MCF 10A (cell line): ENCODE results near the gene OR52E5. TPM values are rescaled to one million over a fixed set of nuclear protein-coding genes. Genes with fewer than 3 reads are reported as not detected.

Experiments
- BruUV-seq: library from RNA; stranded (reverse); fragments of 400-500 nt; replicated peaks from 2 replicates; lab custom pipeline; 2021; lab: Mats Ljungman, UMichigan
- CTCF ChIA-PET: fragments of 300-600 bp; sonication (Branson Sonifier 250); formaldehyde crosslinking; extraction: SDS; loops from one replicate; lab custom pipeline; 2021; ENCODE audit warnings: antibody characterized with exemption, inconsistent platforms; lab: Yijun Ruan, JAX
- POLR2A ChIA-PET: fragments of 300-600, 350-650 bp; sonication (Branson Sonifier 250); formaldehyde crosslinking; extraction: SDS; loops from one replicate; lab custom pipeline; 2020; ENCODE audit warnings: antibody characterized with exemption, inconsistent platforms; lab: Yijun Ruan, JAX
- DNase-seq: peaks from one replicate; pipeline ENCODE4 v3.0.0-alpha.2; 2018; ENCODE audit not compliant: unreplicated experiment
- H3K27ac Mint-ChIP-seq: one replicate; pipeline ENCODE4 v1.8.0; 2022; ENCODE audit warnings: mild to moderate bottlenecking, low read depth, mixed read lengths; ENCODE audit not compliant: unreplicated experiment
- H3K27me3 Mint-ChIP-seq: one replicate; pipeline ENCODE4 v1.8.0; 2022; ENCODE audit warnings: mixed read lengths; ENCODE audit not compliant: insufficient read depth, unreplicated experiment
- H3K36me3 Mint-ChIP-seq: one replicate; pipeline ENCODE4 v1.8.0; 2022; ENCODE audit warnings: mild to moderate bottlenecking, moderate library complexity, mixed read lengths; ENCODE audit not compliant: insufficient read depth, unreplicated experiment
- H3K4me1 Mint-ChIP-seq: one replicate; pipeline ENCODE4 v1.8.0; 2022; ENCODE audit warnings: mixed read lengths; ENCODE audit not compliant: insufficient read depth, unreplicated experiment
- H3K4me3 Mint-ChIP-seq: one replicate; pipeline ENCODE4 v1.8.0; 2022; ENCODE audit warnings: mild to moderate bottlenecking, moderate library complexity, mixed read lengths; ENCODE audit not compliant: unreplicated experiment
- H3K9me3 Mint-ChIP-seq: one replicate; pipeline ENCODE4 v1.8.0; 2022; ENCODE audit warnings: mixed read lengths; ENCODE audit not compliant: unreplicated experiment
- CTCF ChIP-seq: fragments of 200-600 bp; IDR thresholded peaks from one replicate; pipeline ENCODE4 v1.8.0; 2022; ENCODE audit warnings: antibody characterized with exemption, mild to moderate bottlenecking; ENCODE audit not compliant: unreplicated experiment
- intact Hi-C: fragments of 100-400 bp; cut with micrococcal nuclease; formaldehyde crosslinking; loops from 2 replicates; pipeline ENCODE4 v1.14.1; 2022
- total RNA-seq: library from RNA; stranded (reverse); gene quantifications from 2 replicates; pipeline ENCODE4 v1.2.3, GENCODE V29; 2022

Gene OR52E5
- total RNA-seq, 1 experiment from 2014 or later = not detected

GRCh38 chr11:5857590-5857989 lies 35.4 kb upstream of the OR52E5 start, which contains the start of gene OR52E8:
TSS of gene OR52E8 (minus strand) at chr11:5857690. CDS start at chr11:5857690, 0 bp downstream.
- no peaks in the 10 kb centered on the region for H3K4me1 Mint-ChIP-seq
- ChIA-PET CTCF (no interaction called here), POLR2A (no interaction called here)
- no peaks in the 10 kb centered on the region for H3K36me3 Mint-ChIP-seq
- BruUV-seq = no TSS peak
- no peak for DNase-seq
- H3K4me3 Mint-ChIP-seq = no peak within 1 kb of the TSS
- no peak for TF ChIP-seq CTCF
- H3K9me3 Mint-ChIP-seq = peaks cover 8% of the 10 kb centered on the region
- intact Hi-C loops = no loop called here
- H3K27ac Mint-ChIP-seq = no peak within 1 kb of the TSS
- H3K27me3 Mint-ChIP-seq = peaks cover 36% of the 10 kb centered on the region

- ChIA-PET POLR2A (no interaction called here), CTCF (interaction anchor here (0.7 kb wide), 1 partner anchor 19 kb away, joined by 3 read pairs; no protein-coding TSS in a partner anchor)
- no peaks in the 10 kb centered on the region for H3K4me1 Mint-ChIP-seq
- H3K4me3 Mint-ChIP-seq = no peak overlapping the region
- no peak for DNase-seq
- no peaks in the 10 kb centered on the region for H3K9me3 Mint-ChIP-seq
- peaks cover 13% of the 10 kb centered on the region for H3K27me3 Mint-ChIP-seq
- intact Hi-C loops = no loop called here
- no peak overlapping the region for H3K27ac Mint-ChIP-seq
- no peaks in the 10 kb centered on the region for H3K36me3 Mint-ChIP-seq
- TF ChIP-seq CTCF = no peak
- BruUV-seq = no TSS peak
Measured at GRCh38 chr11:5865826-5866225, 27.2 kb upstream of the OR52E5 start.

- TF ChIP-seq CTCF = no peak
- no peaks in the 10 kb centered on the region for H3K9me3 Mint-ChIP-seq
- H3K4me1 Mint-ChIP-seq = no peaks in the 10 kb centered on the region
- ChIA-PET CTCF (no interaction called here), POLR2A (no interaction called here)
- no peak for DNase-seq
- H3K27ac Mint-ChIP-seq = no peak overlapping the region
- peaks cover 56% of the 10 kb centered on the region for H3K27me3 Mint-ChIP-seq
- BruUV-seq = no TSS peak
- no peaks in the 10 kb centered on the region for H3K36me3 Mint-ChIP-seq
- intact Hi-C loops = no loop called here
- no peak overlapping the region for H3K4me3 Mint-ChIP-seq
Measured at GRCh38 chr11:5878564-5878963, 14.4 kb upstream of the OR52E5 start.

GRCh38 chr11:5880329-5880728 lies 12.7 kb upstream of the OR52E5 start, which contains the start of gene OR52E4:
TSS of gene OR52E4 (plus strand) at chr11:5880629. CDS start at chr11:5884293, 3,664 bp downstream.
- peaks cover 70% of the 10 kb centered on the region for H3K27me3 Mint-ChIP-seq
- no peak for TF ChIP-seq CTCF
- no peaks in the 10 kb centered on the region for H3K4me1 Mint-ChIP-seq
- intact Hi-C loops = no loop called here
- ChIA-PET CTCF (no interaction called here), POLR2A (no interaction called here)
- H3K4me3 Mint-ChIP-seq = no peak within 1 kb of the TSS
- no peaks in the 10 kb centered on the region for H3K9me3 Mint-ChIP-seq
- H3K36me3 Mint-ChIP-seq = no peaks in the 10 kb centered on the region
- no TSS peak for BruUV-seq
- H3K27ac Mint-ChIP-seq = no peak within 1 kb of the TSS
- no peak for DNase-seq
